IPS-11a (cell line): ENCODE measurements around the gene TMEM87B.
A peak's percentile ranks its signal among the peaks of the same experiment; 100 is the strongest.

Experiments
- H3K4me3 ChIP-seq: one replicate; pipeline ENCODE4 v1.5.1; 2013; ENCODE audit warnings: low read depth, low read length, control low read depth

The TMEM87B gene

GRCh38 chr2:112054847-112055729, at the start of gene TMEM87B:
Gene TMEM87B (plus strand): TSS chr2:112055269. CDS start chr2:112055592, 323 bp downstream.
- H3K4me3 ChIP-seq: peak within 1 kb of the TSS; percentile 77

GRCh38 chr2:112005406-112006075, 49.5 kb upstream of the TMEM87B start:
- no peak overlapping the region for H3K4me3 ChIP-seq

- H3K4me3 ChIP-seq: no peak overlapping the region
These were observed 49.0 kb upstream of the TMEM87B start for GRCh38 chr2:112006076-112006410.

- H3K4me3 ChIP-seq: no peak overlapping the region
These were observed 47.6 kb upstream of the TMEM87B start for GRCh38 chr2:112007493-112007892.

GRCh38 chr2:112008910-112009485, 46.1 kb upstream of the TMEM87B start:
- no peak overlapping the region for H3K4me3 ChIP-seq

- H3K4me3 ChIP-seq: no peak overlapping the region
These were observed 44.3 kb upstream of the TMEM87B start for GRCh38 chr2:112010751-112011150.

GRCh38 chr2:112012556-112012955, 42.5 kb upstream of the TMEM87B start:
- no peak overlapping the region for H3K4me3 ChIP-seq

GRCh38 chr2:112018846-112019245, 36.2 kb upstream of the TMEM87B start:
- H3K4me3 ChIP-seq: no peak overlapping the region

GRCh38 chr2:112019569-112019982, 35.5 kb upstream of the TMEM87B start:
- no peak overlapping the region for H3K4me3 ChIP-seq

- no peak overlapping the region for H3K4me3 ChIP-seq
These were observed 34.5 kb upstream of the TMEM87B start for GRCh38 chr2:112020561-112020960.

GRCh38 chr2:112021290-112021689, 33.8 kb upstream of the TMEM87B start:
- no peak overlapping the region for H3K4me3 ChIP-seq

- H3K4me3 ChIP-seq: no peak overlapping the region
These were observed 33.3 kb upstream of the TMEM87B start for GRCh38 chr2:112021781-112022231.

GRCh38 chr2:112023707-112024106, 31.4 kb upstream of the TMEM87B start:
- H3K4me3 ChIP-seq: no peak overlapping the region

GRCh38 chr2:112024231-112024630, 30.8 kb upstream of the TMEM87B start:
- H3K4me3 ChIP-seq: no peak overlapping the region

- H3K4me3 ChIP-seq: no peak overlapping the region
These were observed 30.1 kb upstream of the TMEM87B start for GRCh38 chr2:112024896-112025491.

GRCh38 chr2:112026509-112026908, 28.6 kb upstream of the TMEM87B start:
- no peak overlapping the region for H3K4me3 ChIP-seq

GRCh38 chr2:112027767-112028166, 27.3 kb upstream of the TMEM87B start:
- no peak overlapping the region for H3K4me3 ChIP-seq

- H3K4me3 ChIP-seq: no peak overlapping the region
These were observed 25.9 kb upstream of the TMEM87B start for GRCh38 chr2:112029164-112029563.

- no peak overlapping the region for H3K4me3 ChIP-seq
These were observed 23.4 kb upstream of the TMEM87B start for GRCh38 chr2:112031473-112032223.

GRCh38 chr2:112032224-112032586, 22.9 kb upstream of the TMEM87B start:
- no peak overlapping the region for H3K4me3 ChIP-seq
